Kidney (tissue), 14 donors: ENCODE data around the gene NTSR1. TPM values are rescaled to one million over a fixed set of nuclear protein-coding genes. Genes with fewer than 3 reads are reported as not detected.

Experiments used
- DNase-seq, 5 donors: peaks; one replicate each; pipeline ENCODE4 v3.0.0-alpha.2; 2013 to 2020
- FAIRE-seq: peaks from 2 replicates; lab custom pipeline; 2012; peaks lifted over from hg19 to GRCh38; lab: Jason Lieb, UNC
- H3K27ac ChIP-seq, 2 donors: one replicate each; pipeline ENCODE4 v1.7.0; 2013; ENCODE audit warnings: low read depth in 2 of 2, low read length in 2 of 2, inconsistent platforms in 1 of 2
- H3K27me3 ChIP-seq: one replicate; pipeline ENCODE4 v1.7.1; 2013; ENCODE audit warnings: low read length, inconsistent platforms; ENCODE audit not compliant: control insufficient read depth, insufficient read depth
- H3K36me3 ChIP-seq, 3 donors: one replicate each; pipeline versions ENCODE4 v1.7.0 to v1.7.1; 2013; ENCODE audit warnings: low read length in 3 of 3, control low read depth in 1 of 3, inconsistent platforms in 1 of 3; ENCODE audit not compliant: insufficient read depth in 3 of 3, control insufficient read depth in 2 of 3
- H3K4me1 ChIP-seq, 3 donors: one replicate each; pipeline versions ENCODE4 v1.7.0 to v1.7.1; 2013; ENCODE audit warnings: low read length in 3 of 3, inconsistent platforms in 1 of 3, low read depth in 1 of 3; ENCODE audit not compliant: control insufficient read depth in 2 of 3, insufficient read depth in 2 of 3
- H3K4me3 ChIP-seq, 3 donors: one replicate each; pipeline versions ENCODE4 v1.7.0 to v1.8.1; 2013; ENCODE audit warnings: low read length in 3 of 3, control low read depth in 1 of 3, inconsistent platforms in 1 of 3
- H3K9ac ChIP-seq, 3 donors: one replicate each; pipeline versions ENCODE4 v1.7.0 to v1.7.1; 2013; ENCODE audit warnings: low read length in 3 of 3, control low read depth in 1 of 3, inconsistent platforms in 1 of 3
- H3K9me3 ChIP-seq, 3 donors: one replicate each; pipeline versions ENCODE4 v1.7.0 to v1.7.1; 2013; ENCODE audit warnings: low read length in 3 of 3, control low read depth in 1 of 3, inconsistent platforms in 1 of 3; ENCODE audit not compliant: control insufficient read depth in 2 of 3, insufficient read depth in 1 of 3
- CTCF ChIP-seq: IDR thresholded peaks from 3 replicates; pipeline ENCODE4 v1.5.1; 2012; ENCODE audit warnings: mild to moderate bottlenecking, moderate library complexity, borderline replicate concordance; ENCODE audit not compliant: insufficient read depth; ENCODE audit errors: extremely low read depth
- intact Hi-C: fragments of 100-400 bp; cut with DNase I; formaldehyde crosslinking; loops from one replicate; pipeline ENCODE4 v1.11.1; 2022
- polyA plus RNA-seq: library from polyadenylated mRNA; stranded (reverse); fragments of 350-450 nt; fragmentation: Illumina TruSeq; extraction: RNeasy Lipid Tissue Mini Kit (QIAGEN cat#74804); gene quantifications from one replicate; pipeline ENCODE4 v1.2.3, GENCODE V29; 2014; ENCODE audit warnings: low read depth, low replicate concordance; ENCODE audit not compliant: insufficient read depth
- total RNA-seq: library from RNA; stranded (reverse); fragmentation: NEBNext Ultra II Directional; extraction: Animal tissue kit (Norgen Biotek cat#: 25700); gene quantifications from one replicate; pipeline ENCODE4 v1.2.1, GENCODE V29; 2021
- donor health status: control.
- donor health status: control.
- donor health status: control.
- donor health status: control.
- donor health status: control.
- donor health status: DM: yes; HTN: yes; CAD: no.
- donor health status: Normal renal cell carcinoma (clear cell type).

NTSR1 gene
- total and polyA plus RNA-seq, 2 donors from 2014 or later: 0.09 TPM; not detected in 1

DNA sequence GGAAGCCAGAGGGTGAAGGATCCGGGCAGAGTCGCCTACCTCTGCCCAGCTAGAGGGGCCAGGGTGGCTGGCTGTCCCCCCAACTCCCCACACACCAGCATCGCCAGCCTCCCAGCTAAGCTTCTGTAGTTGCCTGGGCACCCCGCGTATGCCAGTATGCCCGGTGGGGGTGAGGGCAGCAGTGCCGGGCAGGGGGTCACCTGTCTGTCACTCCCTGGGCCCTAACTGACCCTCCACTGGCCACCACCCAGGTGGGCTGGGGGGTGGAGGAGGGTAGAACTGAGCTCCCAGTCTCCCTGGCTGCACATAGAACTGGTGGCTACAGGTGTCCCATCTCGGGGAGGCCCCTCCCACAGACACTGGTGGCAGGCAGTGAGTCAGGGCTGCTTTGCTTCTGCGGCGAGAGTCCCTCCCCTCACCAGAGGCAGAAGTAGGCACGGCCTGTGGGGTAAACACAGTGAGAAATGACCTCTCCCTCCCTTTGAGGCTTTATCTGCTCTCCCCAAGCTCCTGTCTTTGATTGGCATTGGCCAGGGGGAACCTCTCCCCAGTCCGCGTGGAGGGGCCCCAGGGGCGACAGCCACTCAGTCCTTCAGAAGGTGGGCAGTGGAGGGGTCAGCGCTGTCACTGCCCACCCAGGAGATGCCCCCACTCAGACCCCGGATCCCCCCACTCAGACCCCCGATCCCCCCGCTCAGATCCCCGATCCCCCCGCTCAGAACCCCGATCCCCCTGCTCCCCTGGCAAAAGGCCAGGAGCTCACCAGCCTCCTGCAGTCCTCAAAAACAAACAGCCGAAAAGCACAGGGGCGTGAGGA lies 2.5 kb downstream of the NTSR1 start:
- H3K4me3 ChIP-seq: no peak overlapping the region
- H3K4me1 ChIP-seq: no peaks in the 10 kb centered on the region
- no peak overlapping the region for H3K9ac ChIP-seq
- FAIRE-seq: no peak
- H3K36me3 ChIP-seq: no peaks in the 10 kb centered on the region
- H3K9me3 ChIP-seq: no peaks in the 10 kb centered on the region
- intact Hi-C loops: no loop called here
- peak in 1 of 5 donors; percentile 58 for DNase-seq
- H3K27ac ChIP-seq: no peak overlapping the region
- H3K27me3 ChIP-seq: peaks cover 10% of the 10 kb centered on the region
- TF ChIP-seq CTCF: no peak

DNA sequence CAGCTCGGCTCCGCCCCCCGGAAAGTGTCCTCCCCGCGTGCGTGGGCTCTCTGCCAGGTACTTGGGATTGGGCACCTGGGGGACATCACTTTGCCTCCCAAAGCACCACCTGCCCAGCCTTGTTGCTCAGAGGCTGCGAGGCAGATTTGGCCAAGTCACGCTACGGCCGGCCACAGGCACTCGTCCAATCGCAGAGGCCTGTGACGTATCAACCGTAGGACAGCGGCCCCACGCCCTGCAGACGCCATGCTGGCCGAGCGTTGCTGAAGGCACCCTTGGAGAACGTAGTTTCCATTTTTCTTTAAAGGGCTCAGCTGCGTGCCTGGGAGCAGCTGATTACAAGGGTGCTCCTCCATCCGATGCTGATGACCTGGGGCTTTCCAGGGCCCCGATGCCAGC lies 3.1 kb downstream of the NTSR1 start:
- FAIRE-seq: no peak
- H3K9ac ChIP-seq: no peak overlapping the region
- peak in 1 of 5 donors; percentile 57 for DNase-seq

DNA sequence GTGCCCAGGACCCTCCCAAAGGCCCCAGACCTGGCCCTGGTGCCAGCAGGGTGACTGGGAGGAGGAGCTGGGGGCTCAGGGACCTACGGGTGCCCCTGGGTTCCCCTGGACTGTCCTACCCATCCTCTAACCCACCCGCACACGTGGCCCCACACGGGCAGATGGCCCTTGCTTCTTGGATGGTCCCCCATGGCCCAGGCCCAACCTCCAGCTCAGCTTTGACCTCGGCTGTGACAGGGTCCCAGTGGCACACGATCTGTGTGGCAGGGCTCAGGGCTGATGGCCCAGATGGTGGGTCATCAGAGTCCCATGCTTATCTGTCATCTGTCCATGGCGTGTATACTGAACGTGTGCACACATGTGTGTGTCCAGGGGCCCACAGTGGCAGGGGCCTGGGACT lies 4.0 kb downstream of the NTSR1 start:
- H3K27me3 ChIP-seq: peaks cover 10% of the 10 kb centered on the region
- DNase-seq: peak in 1 of 5 donors; percentile 65

More for the DNA sequence above, 3.1 kb downstream of the NTSR1 start:
- no peaks in the 10 kb centered on the region for H3K4me1 ChIP-seq
- no peaks in the 10 kb centered on the region for H3K36me3 ChIP-seq
- peaks cover 10% of the 10 kb centered on the region for H3K27me3 ChIP-seq
- no peaks in the 10 kb centered on the region for H3K9me3 ChIP-seq
- intact Hi-C loops: no loop called here
- no peak overlapping the region for H3K4me3 ChIP-seq
- no peak overlapping the region for H3K27ac ChIP-seq
- no peak for TF ChIP-seq CTCF

More for the DNA sequence above, 4.0 kb downstream of the NTSR1 start:
- Histone ChIP-seq H3K27ac (no peak overlapping the region), H3K4me3 (no peak overlapping the region), H3K9me3 (no peaks in the 10 kb centered on the region), H3K4me1 (no peaks in the 10 kb centered on the region), H3K36me3 (no peaks in the 10 kb centered on the region), H3K9ac (no peak overlapping the region)
- TF ChIP-seq CTCF: no peak
- intact Hi-C loops: no loop called here
- no peak for FAIRE-seq
